ENCODE data around the gene NR2E3. TPM values are rescaled to one million over a fixed set of nuclear protein-coding genes. Genes with fewer than 3 reads are reported as not detected.

NR2E3 gene
- total and polyA plus RNA-seq, 2 of the 4 experiments (the other 2 are of a cell fraction): under 0.01 to 0.29 TPM

GRCh38 chr15:71811752-71812735 lies 1.7 kb downstream of the NR2E3 start:
- Histone ChIP-seq H2AK5ac (ENCODE audit: low read depth, low read length) (no peak overlapping the region), H2BK15ac (ENCODE audit: low read depth, low read length) (no peak overlapping the region), H2AFZ (replicated peaks; ENCODE audit: low read length, poor library complexity) (no peak overlapping the region), H4K5ac (ENCODE audit: low read depth, low read length) (no peak overlapping the region), H3K9ac (ENCODE audit: low read depth, low read length) (no peak overlapping the region), H3K23ac (ENCODE audit: low read depth, low read length) (no peak overlapping the region), H3K18ac (ENCODE audit: low read depth, low read length) (no peak overlapping the region), H3K27me3 (ENCODE audit: control insufficient read depth, insufficient read depth, low read length) (no peaks in the 10 kb centered on the region), H4K8ac (ENCODE audit: low read depth in 2 of 2, low read length in 2 of 2) (no peak overlapping the region), H3K4me2 (ENCODE audit: low read depth, low read length) (no peak overlapping the region), H3K4ac (ENCODE audit: low read depth, low read length) (no peak overlapping the region), H3K14ac (replicated peaks; ENCODE audit: low read depth, low read length) (no peak overlapping the region), H3K36me3 (ENCODE audit: control insufficient read depth, insufficient read depth, low read length) (no peaks in the 10 kb centered on the region), H3K56ac (ENCODE audit: extremely low read depth, insufficient read depth, low read length) (no peak overlapping the region), H3K79me1 (ENCODE audit: low read depth in 1 of 2, low read length in 2 of 2) (no peaks in the 10 kb centered on the region), H3K4me1 (ENCODE audit: control insufficient read depth, insufficient read depth, low read length) (peaks cover 9% of the 10 kb centered on the region), H2BK5ac (ENCODE audit: low read depth, low read length, poor library complexity, severe bottlenecking) (no peak overlapping the region), H3K4me3 (ENCODE audit: insufficient read depth, low read depth, low read length) (no peak overlapping the region), H2BK20ac (ENCODE audit: low read depth, low read length) (no peak overlapping the region), H3K27ac (ENCODE audit: insufficient read depth, low read length) (no peak overlapping the region), H3K9me3 (ENCODE audit: control insufficient read depth, insufficient read depth, low read length) (no peaks in the 10 kb centered on the region), H2AK9ac (replicated peaks; ENCODE audit: low read depth, low read length, poor library complexity) (no peak overlapping the region), H4K20me1 (ENCODE audit: insufficient read depth, low read length) (no peaks in the 10 kb centered on the region), H3K9me1 (ENCODE audit: insufficient read depth, low read length) (peaks cover 3% of the 10 kb centered on the region; the same call in 1 of the 2 replicates), H4K91ac (ENCODE audit: insufficient read depth, low read depth, low read length) (no peak overlapping the region), H2BK120ac (ENCODE audit: low read depth, low read length) (no peak overlapping the region)
- intact Hi-C loops (cut with micrococcal nuclease) (no loop called here), dilution Hi-C loops (cut with HindIII; ENCODE audit: low sequenced_read_pairs, unreplicated experiment) (no loop called here), in situ Hi-C loops (cut with MboI; ENCODE audit: low sequenced_read_pairs) (no loop called here)
- no peak for ATAC-seq (ENCODE audit: low read depth)
- no peak for DNase-seq
- ChIA-PET POLR2A (ENCODE audit: unreplicated experiment) (no interaction called here), CTCF (no interaction called here)
- WGBS, 2 experiments (ENCODE audit: extremely low coverage in 2 of 2, insufficient read length in 1 of 2): 89% methylated on average over 14 of the region's 38 CpGs; no CpG with 5 or more reads in 1 of the 2 experiments
- BruUV-seq (replicated peaks): no TSS peak
- TF ChIP-seq ELK1 (IDR thresholded peaks at IDR 0.05; ENCODE audit: borderline replicate concordance, low read depth, low read length) (no peak), CHD1 (IDR thresholded peaks at IDR 0.05; ENCODE audit: low read depth, low read length) (no peak), NFE2L2 (IDR thresholded peaks at IDR 0.05; ENCODE audit: low read depth, low read length) (no peak), RFX5 (IDR thresholded peaks at IDR 0.05; ENCODE audit: low read depth, low read length) (no peak), USF2 (IDR thresholded peaks at IDR 0.05; ENCODE audit: low read depth, low read length) (no peak), RAD21 (IDR thresholded peaks at IDR 0.05; ENCODE audit: low read length) (no peak), FOS (IDR thresholded peaks at IDR 0.05; ENCODE audit: low read depth, low read length) (no peak), POLR2A (IDR thresholded peaks at IDR 0.05; ENCODE audit: low read depth, low read length) (no peak), BHLHE40 (IDR thresholded peaks at IDR 0.05; ENCODE audit: low read depth, low read length) (no peak), MAZ (IDR thresholded peaks at IDR 0.05; ENCODE audit: borderline replicate concordance, low read depth, low read length) (no peak), SMC3 (IDR thresholded peaks at IDR 0.05; ENCODE audit: low read depth, low read length) (no peak), CEBPB (IDR thresholded peaks at IDR 0.05; ENCODE audit: low read depth, low read length) (no peak), MAFK (IDR thresholded peaks at IDR 0.05; ENCODE audit: low read depth, low read length) (no peak), MXI1 (IDR thresholded peaks at IDR 0.05; ENCODE audit: borderline replicate concordance, low read depth, low read length) (no peak), CTCF (conservative IDR thresholded peaks at IDR 0.05; ENCODE audit: low read depth, low read length) (no peak)
